Activated CD4-positive, alpha-beta T cell treated with anti-CD3 and anti-CD28 coated beads for 4 hours (primary cell): ENCODE measurements around the gene FBXL5.

Experiments
- DNase-seq, 2 donors: peaks; one replicate each; pipeline ENCODE4 v3.0.0-alpha.2; 2020

Gene FBXL5

DNA sequence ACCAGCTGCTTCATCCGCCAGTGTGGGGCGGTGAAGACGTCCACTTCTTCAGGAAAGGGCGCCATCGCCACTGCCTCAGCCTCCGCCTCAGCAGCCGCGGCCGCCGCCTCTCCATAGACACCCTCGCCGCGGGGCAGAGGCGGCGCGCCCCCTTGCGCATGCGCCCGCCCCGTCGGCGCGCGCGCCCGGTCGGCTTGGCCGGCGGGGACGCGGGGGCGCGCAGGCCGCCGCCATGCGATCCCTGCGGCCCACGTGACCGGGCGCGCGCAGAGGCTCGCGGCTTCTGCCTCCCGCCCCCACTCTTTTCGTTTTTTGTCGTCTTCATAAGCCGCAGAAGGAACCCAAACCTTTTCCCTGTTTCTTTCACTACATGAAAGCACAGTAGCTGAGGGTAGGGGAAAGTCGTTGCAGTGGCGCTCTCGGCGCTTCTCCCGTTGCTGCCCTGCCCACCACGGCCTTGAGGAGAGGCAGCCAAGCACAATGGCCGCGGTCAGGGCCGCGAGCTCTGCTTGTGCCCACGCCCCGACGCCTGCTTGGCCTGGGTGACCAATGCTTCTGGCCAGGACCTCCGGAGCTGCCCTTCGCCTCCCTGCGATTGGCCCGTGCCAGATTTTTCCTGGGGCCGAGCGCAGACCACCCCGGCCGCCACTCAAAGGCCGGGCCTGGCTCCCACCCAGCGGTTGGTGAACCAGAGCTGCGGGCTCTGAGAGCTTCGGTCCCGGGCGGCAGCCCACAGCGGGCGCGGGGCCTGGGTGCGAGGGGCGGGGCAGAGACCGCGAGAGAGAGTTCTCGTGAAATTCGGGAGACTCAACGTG lies at the start of gene FBXL5:
Gene FBXL5, minus strand, starts transcription at position 135 of the 815 bp plus-strand sequence. Its CDS starts 70 bp downstream, at position 65.
- DNase-seq = peak; percentile 73 to 81

GRCh38 chr4:15704129-15704528 lies 49.0 kb upstream of the FBXL5 start:
- DNase-seq = no peak

GRCh38 chr4:15703439-15703838 lies 48.3 kb upstream of the FBXL5 start:
- DNase-seq = no peak

- DNase-seq = peak; percentile 4 to 30
Measured at GRCh38 chr4:15702941-15703403, 47.8 kb upstream of the FBXL5 start, which contains the start of gene BST1. Gene BST1 (plus strand): TSS chr4:15703065. CDS start chr4:15703145, 80 bp downstream.

DNA sequence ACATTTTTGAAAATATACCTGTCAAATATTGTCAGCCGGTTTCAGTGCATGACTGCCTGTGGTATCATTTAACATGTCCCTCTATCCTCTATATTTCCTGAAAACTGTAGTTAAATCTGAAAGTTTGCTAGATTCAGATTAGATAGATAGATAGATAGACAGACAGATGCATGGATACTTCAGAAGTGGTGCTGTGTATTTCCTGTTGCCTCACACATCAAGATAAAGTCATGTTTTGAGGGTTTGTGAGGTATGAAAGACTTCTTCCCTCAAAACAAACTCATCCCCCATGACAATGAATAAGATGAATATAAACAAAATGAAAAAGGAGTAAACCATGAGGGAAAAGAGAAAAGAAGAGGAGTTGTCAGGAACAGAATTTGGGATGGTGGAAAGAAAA lies 41.7 kb upstream of the FBXL5 start:
- no peak for DNase-seq

DNA sequence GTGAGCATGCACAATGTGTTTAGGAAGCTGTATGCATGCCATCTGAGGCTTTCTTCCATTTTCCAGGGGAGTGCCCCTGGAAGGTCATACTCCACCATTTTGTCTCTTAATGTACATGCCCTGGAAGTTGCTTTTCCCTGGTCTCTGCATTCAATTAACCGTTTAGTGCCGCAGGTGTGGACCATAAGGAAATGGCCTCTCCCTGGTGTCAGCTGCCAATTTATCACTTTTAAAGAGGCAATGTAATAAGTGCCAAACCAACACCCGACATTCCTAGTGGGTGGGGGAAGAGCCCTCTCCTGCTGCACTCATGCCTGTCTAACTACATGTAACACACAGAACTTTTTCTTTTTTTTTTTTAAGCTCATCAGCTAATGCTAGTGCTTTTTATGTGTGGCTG lies 40.6 kb upstream of the FBXL5 start:
- DNase-seq = no peak

GRCh38 chr4:15695240-15695699 lies 40.1 kb upstream of the FBXL5 start:
- DNase-seq = no peak

GRCh38 chr4:15694431-15694830 lies 39.3 kb upstream of the FBXL5 start:
- DNase-seq = no peak

DNA sequence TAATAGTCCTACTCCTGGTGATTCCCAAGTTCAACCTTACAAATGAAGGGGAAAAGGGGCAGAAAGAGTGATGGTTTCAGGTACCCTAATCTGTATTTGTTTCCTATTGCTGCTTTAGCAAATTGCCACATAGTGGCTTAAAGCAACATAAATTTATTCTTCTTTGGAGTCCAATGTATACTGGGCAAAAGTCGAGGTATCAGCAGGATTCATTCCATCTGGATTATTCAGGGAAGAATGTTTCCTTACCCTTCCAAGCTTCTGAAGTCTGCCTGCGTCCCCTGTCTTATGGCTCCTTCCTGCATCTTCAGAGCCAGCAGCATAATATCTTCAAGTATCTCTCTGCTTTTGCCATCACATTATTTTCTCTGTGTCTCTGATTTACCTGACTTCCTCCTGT lies 37.4 kb upstream of the FBXL5 start:
- no peak for DNase-seq

DNA sequence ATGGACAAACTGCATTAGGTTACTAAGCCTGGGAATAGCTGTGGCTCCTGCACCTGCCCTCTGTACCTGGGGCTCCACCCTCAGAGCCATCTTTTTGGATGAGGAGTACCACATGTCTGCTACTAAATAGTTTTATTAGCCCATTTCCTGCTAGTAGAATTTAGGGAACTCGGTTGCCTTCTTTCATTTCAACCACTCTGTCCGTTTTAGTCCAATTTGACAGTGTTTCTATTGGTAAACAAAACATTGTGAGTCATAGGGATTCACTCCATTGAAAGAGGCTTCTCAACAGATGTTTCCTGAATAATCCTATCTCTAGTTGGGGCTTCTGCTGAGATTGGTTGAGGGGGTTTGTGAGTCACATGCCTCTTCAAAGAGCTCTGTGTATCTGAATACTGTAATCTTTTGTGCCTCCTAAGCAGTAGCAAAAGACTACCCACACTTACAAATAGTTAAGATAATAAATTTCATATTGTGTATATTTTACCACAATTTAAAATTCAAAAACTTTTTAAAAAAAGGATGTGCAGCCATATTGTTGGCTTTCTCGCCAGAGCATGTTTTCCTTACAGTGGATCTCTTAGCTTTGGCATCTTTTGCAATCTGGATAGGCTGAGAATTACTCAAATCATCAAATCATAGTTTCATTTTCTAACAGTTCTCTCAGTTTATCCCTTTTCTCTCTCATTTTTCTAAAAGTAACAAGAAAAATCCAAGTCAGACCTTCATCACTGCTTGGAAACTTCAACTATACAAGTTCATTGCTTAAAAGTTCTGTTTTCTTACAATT lies 36.4 kb upstream of the FBXL5 start:
- DNase-seq = no peak

DNA sequence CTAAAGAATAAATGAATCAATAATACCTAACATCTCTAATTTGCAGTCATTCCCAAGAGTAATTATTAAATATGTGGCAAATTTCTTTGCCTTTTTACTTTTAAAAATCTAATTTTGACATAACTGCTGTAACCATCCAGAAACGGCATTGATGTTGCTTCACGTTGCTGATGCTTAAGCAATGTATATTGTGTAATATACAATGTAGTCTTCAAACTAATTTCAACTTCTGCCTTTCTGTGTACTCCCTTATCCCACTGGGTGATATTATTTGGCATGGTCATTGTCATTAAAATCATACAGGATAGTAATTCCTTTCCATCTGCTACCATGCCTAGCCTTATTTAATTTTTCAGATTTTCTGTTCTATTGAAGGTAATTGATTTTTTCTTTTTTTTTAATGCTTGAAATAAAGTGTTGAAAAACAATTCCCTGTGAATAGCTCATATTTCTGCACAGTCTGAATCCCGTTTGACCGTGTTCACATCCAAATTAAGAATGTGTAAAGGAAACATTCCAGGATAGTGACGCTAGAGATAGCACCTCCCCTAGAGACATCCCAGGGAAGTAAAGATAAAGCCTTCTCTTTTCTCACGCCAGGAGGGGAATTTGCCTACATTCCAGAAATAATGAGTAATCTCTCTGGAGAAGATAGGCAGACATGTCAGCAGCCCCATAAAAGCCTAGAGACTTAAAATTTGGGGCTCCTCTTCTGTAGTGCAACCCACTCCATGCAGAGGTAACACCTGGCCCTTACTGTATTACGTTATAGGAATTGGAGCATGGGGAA lies 35.1 kb upstream of the FBXL5 start:
- no peak for DNase-seq

GRCh38 chr4:15689540-15689939 lies 34.4 kb upstream of the FBXL5 start:
- no peak for DNase-seq

- DNase-seq = no peak
Measured at GRCh38 chr4:15688051-15688450, 32.9 kb upstream of the FBXL5 start.

DNA sequence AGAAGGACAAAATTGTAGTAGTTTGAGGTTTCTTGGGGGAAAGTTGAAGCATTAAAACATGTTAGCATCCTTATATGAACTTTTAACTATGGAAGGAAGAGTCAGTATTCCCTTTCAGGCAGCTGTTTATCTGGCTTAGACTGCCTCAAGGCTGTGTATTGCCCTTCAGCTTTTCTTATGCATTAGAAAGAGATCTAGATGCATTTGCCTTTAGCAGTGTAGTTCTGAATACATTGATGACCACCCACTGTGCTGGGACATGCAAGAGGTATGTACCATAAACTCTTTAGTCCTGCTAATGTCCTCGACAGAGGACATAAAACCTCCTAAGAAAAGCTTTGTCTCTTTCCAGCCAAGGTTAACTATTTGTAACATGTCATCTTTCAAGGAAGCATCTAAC lies 29.3 kb upstream of the FBXL5 start:
- DNase-seq = no peak

GRCh38 chr4:15683143-15683495 lies 28.0 kb upstream of the FBXL5 start:
- DNase-seq = no peak

GRCh38 chr4:15682242-15683142 lies 27.3 kb upstream of the FBXL5 start:
- DNase-seq = no peak

DNA sequence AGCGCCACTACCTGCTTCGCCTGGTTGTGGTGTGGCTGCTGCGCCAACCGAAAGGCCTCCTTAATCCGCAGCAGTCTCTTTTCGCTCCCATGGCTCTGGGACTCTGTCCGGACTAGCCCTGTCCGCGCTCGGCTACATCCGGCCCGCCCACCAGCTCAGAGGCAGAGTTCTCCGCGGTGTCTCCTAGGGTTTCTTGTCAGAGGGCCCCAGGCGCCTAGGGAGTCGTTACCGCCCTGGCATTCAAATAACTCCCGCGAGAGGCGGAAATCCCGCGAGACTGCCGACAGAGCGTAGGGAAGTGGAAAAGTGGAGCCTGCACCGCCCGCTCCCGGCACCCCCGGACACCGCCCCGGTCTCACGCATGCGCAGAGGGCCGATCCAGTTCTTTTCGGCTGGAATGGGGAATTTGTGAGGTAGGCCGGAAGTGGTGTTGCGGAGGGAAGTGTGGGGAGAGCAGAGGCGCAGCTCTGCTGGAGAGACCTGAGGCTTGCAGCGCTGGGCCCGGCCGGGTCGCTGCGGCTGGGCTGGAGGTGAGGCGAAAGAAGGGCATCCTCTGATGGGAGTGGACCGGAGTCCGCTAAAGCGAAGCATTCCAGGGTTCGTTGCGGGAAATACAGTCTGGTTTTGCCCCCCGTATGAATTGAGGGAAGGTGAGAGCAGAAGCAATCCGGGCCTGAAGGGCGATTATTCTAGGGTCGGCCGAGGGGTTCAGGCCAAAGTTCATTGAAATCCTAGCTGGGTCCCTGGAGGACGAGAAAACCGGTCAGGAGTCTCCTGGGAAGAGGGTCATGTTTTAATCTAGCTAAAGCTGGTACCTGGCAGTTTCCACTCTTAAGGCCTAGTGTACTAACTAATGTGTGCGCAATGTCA lies 26.4 kb upstream of the FBXL5 start, which contains the start of gene FAM200B:
Gene FAM200B, plus strand, starts transcription at position 456 of the 870 bp plus-strand sequence. CDS start 5,151 bp downstream, outside the sequence.
- peak; percentile 94 to 98 for DNase-seq

DNA sequence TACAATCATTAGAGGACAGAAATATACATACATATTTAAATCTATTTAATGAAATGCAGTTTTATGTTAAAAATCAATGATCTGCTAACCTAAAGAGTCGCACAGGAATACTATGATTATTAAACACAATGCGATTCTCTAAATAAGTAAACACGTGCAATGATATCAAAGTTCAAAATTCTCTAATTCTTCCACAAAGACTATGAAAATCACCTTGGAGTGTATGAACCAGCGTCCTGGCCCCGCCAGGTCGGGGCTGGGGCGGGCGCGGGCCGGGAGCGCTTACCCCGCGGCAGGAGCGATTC lies 25.9 kb upstream of the FBXL5 start:
- DNase-seq = no peak

- DNase-seq = no peak
Measured at GRCh38 chr4:15677507-15677988, 22.4 kb upstream of the FBXL5 start.

DNA sequence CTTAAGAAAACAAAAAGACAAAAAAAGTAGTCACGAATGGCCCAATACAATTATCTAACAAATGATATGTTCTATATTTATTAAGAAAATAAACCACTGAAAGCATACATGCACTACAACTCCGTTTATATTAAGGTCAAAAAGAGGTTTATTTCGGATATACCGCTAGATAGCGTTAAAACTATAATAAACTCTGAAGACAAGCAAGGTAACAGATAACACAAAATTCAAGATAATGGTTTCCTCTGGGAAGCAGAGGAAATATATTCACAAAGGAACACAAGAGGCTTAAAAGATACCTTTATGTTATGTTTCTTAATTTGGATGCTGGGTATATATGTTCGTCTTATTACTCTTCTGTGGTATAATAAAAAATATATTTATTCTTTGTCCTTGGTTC lies 21.7 kb upstream of the FBXL5 start:
- no peak for DNase-seq

- no peak for DNase-seq
Measured at GRCh38 chr4:15676039-15676438, 20.9 kb upstream of the FBXL5 start.
